GM18951 (cell line): Measurements from ENCODE around the gene MON1B.
"Not testable (repeated sequence)": the region's sequence is repeated elsewhere in the genome, so short reads cannot be mapped to it uniquely, and the experiment has no call there.

Experiments used
- POLR2A ChIP-seq: IDR thresholded peaks from 4 replicates; pipeline ENCODE4 v1.6.1; 2011; ENCODE audit warnings: mild to moderate bottlenecking; ENCODE audit not compliant: insufficient read length, insufficient read depth; ENCODE audit errors: extremely low read depth
- in situ Hi-C: fragments of 300-500 bp; cut with MboI; formaldehyde crosslinking; loops from one replicate; pipeline ENCODE4 v1.12.0; 2022; ENCODE audit warnings: low sequenced_read_pairs, mixed read lengths, inconsistent platforms; ENCODE audit not compliant: unreplicated experiment

MON1B gene

DNA sequence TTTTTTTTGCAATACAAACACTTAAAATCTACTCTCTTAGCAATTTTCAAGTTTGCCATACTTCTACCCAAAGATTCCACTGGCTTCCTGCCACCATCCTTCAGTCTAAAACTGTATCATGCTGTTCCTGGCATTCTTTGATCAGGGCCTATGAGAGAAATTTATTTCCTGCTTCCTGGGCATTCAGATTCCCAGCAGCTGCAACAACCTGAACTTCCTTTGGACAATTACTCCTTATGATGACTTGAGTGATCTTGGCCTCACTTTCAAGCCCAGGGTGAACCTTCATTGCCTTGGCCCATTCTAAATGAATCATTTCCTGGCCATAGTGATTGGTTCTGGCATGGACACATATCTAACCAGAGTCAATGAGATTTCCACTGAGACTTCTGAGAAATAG is 18.0 kb upstream of the MON1B start:
- no peak for TF ChIP-seq POLR2A
- in situ Hi-C loops = loop anchor here (10.0 kb wide), 1 partner anchor 1388 kb away; no protein-coding TSS in a partner anchor

DNA sequence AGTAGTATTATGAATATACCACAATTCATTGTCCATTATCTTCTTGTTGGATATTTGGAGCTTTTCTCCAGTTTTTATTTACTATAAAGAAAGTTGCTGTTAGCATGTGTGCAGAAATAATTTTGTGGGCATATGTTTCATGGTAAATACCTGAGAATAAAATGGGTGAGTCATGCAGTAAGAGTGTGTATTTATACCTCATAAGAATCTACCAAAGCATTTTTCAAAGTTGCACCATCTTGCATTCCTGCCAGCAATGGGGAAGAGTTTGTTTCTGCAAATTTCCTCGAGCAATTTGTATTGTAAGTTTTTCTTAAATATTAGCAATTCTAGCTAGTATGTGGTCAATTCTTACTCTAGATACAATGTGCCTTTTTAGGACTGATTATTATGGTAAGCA is 7.9 kb upstream of the MON1B start:
- TF ChIP-seq POLR2A = no peak
- in situ Hi-C loops = no loop called here

DNA sequence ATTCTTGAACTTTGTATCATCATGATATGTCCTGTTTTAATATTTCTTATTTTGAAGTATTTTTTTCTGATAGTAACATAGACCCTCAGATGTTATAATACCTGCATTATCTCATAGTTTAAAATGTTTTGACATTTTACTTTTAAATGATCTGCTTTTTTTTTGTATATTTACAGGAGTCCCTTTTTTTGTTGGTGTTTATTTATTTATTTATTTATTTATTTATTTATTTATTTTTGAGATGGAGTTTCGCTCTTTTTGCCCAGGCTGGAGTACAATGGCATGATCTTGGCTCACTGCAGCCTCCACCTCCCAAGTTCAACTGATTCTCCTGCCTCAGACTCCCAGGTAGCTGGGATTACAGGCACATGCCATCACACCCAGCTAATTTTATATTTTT is 4.7 kb upstream of the MON1B start:
- in situ Hi-C loops = not testable (repeated sequence)

GRCh38 chr16:77190190-77190477 is 856 bp upstream of the MON1B start:
- TF ChIP-seq POLR2A = no peak
- in situ Hi-C loops = no loop called here

- in situ Hi-C loops = no loop called here
- TF ChIP-seq POLR2A = no peak
Measured at GRCh38 chr16:77191259-77191969, 424 bp downstream of the MON1B start.

GRCh38 chr16:77193377-77193776 is 2.4 kb downstream of the MON1B start:
- TF ChIP-seq POLR2A = no peak
- in situ Hi-C loops = no loop called here

- no peak for TF ChIP-seq POLR2A
- in situ Hi-C loops = no loop called here
Measured at GRCh38 chr16:77194295-77195231, 3.6 kb downstream of the MON1B start.

- TF ChIP-seq POLR2A = no peak
- in situ Hi-C loops = no loop called here
Measured at GRCh38 chr16:77195411-77195810, 4.4 kb downstream of the MON1B start.

- in situ Hi-C loops = no loop called here
- TF ChIP-seq POLR2A = no peak
Measured at GRCh38 chr16:77197747-77198146, 6.8 kb downstream of the MON1B start.

DNA sequence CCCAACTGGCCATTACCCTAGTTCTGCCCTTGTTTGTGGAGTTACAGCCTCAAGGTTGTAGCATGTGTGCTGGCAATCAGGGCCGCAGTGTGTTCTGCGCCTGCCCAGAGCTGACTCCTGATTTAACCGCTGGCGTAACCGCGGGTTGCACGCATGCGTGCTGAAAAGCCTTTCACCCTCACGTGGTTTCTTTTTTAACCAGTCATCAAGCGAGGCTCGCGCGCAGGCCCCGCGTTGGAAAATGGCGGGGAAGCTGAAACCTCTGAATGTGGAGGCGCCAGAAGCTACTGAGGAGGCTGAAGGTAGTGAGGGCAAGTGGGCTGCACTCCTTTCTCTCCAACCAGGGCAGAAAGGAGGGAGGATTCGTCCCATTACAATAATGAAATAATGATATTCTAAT is 8.2 kb downstream of the MON1B start, which contains the start of gene SYCE1L:
Gene SYCE1L (plus strand): TSS at position 198 of the 400 bp plus-strand sequence. CDS start 44 bp downstream, at position 242.
- in situ Hi-C loops = no loop called here
- TF ChIP-seq POLR2A = peak; percentile 1

DNA sequence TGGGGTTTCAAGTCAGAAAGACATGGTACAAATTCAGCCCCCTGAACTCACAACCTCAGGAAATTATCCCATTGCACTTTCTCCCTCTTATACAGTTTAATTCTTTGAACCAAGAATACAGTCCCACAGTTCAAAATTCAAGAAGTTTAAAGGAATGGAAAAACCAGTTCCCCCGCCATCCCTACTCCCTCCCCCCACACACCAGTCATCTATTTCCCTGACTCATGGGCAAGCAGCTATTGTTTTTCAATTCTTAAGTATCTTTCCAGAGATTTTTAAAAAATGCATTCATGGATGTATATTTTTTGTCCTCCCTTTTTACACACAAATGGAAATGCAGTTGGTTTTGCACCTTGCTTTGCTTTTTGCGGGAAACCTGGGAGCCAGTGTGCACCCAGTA is 15.5 kb downstream of the MON1B start:
- TF ChIP-seq POLR2A = no peak
- in situ Hi-C loops = no loop called here

DNA sequence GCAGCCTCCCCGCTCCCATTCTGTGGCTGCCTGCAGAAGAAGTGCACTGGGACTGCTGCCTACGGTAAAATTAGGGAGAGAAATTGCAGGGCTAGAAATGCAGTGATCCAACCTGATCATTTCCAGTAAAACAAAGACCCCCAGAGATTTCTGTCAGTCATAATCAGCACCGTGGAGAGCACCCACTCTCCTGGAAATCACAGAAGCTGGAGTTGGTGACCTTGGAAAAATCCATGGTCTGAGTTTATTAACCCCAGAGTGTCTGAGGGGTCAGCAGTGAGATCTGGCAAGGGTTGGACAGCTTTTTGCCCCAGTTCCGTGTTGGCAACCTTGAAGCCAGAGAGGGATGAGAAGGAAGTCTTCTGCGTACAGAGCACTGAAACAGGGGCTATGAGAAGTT is 16.0 kb downstream of the MON1B start:
- no peak for TF ChIP-seq POLR2A
- in situ Hi-C loops = no loop called here

GRCh38 chr16:77208382-77208781 is 17.4 kb downstream of the MON1B start:
- no peak for TF ChIP-seq POLR2A
- in situ Hi-C loops = no loop called here
